Loucy (cell line): Measurements from ENCODE around the gene SEL1L.

Experiments
- CTCF ChIP-seq: fragments of 200-600 bp; sonication (generic); conservative IDR thresholded peaks from 2 replicates; pipeline ENCODE4 v1.5.1; 2014; ENCODE audit warnings: mild to moderate bottlenecking, antibody characterized with exemption, low read length
- EZH2phosphoT487 ChIP-seq: fragments of 200-600 bp; IDR thresholded peaks from 2 replicates; pipeline ENCODE4 v1.6.1; 2018; ENCODE audit warnings: antibody characterized with exemption, mild to moderate bottlenecking, moderate library complexity, borderline replicate concordance

- TF ChIP-seq CTCF = no peak
- no peak for TF ChIP-seq EZH2phosphoT487
Measured at GRCh38 chr14:81485781-81486180, 47.9 kb downstream of the SEL1L start.
